ENCODE data around the gene UNC79. TPM values are rescaled to one million over a fixed set of nuclear protein-coding genes. Genes with fewer than 3 reads are reported as not detected.

Gene UNC79
- total RNA-seq, 2 experiments from 2014 or later: 0.02 TPM; not detected in 1

Other genes starting within 250 kb of the UNC79 start
- 10 to 100 TPM; 18.2 to 19.5 TPM for gene MOAP1, start 246.0 kb upstream of the UNC79 start, total RNA-seq
- gene LYSET, start 245.6 kb upstream of the UNC79 start, total RNA-seq: 1 to 10 TPM; 6.3 to 9.7 TPM
- 10 to 100 TPM; 17.3 to 20.1 TPM for gene GON7, start 223.9 kb upstream of the UNC79 start, total RNA-seq
- 10 to 100 TPM; 40.2 to 41.6 TPM for gene UBR7, start 223.7 kb upstream of the UNC79 start, total RNA-seq
- gene BTBD7, start 97.9 kb upstream of the UNC79 start, total RNA-seq: 10 to 100 TPM; 16.8 to 18.3 TPM
- gene COX8C, start 83.8 kb upstream of the UNC79 start, total RNA-seq: not detected

All from activated CD8-positive, alpha-beta memory T cell treated with anti-CD3 and anti-CD28 coated beads, Interleukin-2, amount 10 ng/mL, durations not matched to agents 7 days and 5 days (primary cell).